GM12874 (cell line): Measurements from ENCODE around the gene ZFYVE9.

Source experiments
- TF ChIP-seq, protein P1 (sequence below): IDR thresholded peaks from 2 replicates; pipeline ENCODE4 v1.5.1; 2011; ENCODE audit warnings: low read depth, mild to moderate bottlenecking, control low read depth, low read length, moderate library complexity; ENCODE audit not compliant: insufficient read depth

The ZFYVE9 gene

DNA sequence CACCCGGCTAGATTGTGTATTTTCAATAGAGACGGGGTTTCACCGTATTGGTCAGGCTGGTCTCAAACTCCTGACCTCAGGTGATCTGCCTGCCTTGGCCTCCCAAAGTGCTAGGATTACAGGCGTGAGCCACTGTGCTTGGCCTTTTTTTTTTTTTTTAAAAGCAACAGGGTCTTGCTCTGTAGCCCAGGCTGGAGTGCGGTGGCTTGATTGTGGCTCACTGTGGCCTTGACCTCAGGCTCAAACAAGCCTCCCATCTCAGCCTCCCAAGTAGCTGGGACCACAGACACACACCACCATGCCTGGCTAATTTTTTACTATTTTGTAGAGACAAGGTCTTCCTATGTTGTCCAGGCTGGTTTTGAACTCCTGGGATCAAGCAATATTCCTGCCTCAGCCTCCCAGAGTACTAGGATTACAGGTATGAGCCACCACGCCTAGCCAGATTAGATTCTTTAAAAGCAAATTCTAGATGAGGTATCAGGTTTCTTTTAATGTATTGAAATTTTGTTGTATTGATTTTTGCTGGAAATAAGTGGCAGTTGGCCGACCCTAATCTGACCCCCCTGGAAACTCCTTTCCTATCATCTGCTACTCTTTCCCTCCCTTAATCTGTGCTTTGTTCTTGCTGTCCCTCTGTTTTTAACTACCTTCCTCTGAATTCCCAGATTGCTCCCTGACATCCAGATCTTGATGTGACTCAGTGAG, 26.6 kb downstream of the ZFYVE9 start:
- TF ChIP-seq, protein P1, sequence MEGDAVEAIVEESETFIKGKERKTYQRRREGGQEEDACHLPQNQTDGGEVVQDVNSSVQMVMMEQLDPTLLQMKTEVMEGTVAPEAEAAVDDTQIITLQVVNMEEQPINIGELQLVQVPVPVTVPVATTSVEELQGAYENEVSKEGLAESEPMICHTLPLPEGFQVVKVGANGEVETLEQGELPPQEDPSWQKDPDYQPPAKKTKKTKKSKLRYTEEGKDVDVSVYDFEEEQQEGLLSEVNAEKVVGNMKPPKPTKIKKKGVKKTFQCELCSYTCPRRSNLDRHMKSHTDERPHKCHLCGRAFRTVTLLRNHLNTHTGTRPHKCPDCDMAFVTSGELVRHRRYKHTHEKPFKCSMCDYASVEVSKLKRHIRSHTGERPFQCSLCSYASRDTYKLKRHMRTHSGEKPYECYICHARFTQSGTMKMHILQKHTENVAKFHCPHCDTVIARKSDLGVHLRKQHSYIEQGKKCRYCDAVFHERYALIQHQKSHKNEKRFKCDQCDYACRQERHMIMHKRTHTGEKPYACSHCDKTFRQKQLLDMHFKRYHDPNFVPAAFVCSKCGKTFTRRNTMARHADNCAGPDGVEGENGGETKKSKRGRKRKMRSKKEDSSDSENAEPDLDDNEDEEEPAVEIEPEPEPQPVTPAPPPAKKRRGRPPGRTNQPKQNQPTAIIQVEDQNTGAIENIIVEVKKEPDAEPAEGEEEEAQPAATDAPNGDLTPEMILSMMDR = no peak

- TF ChIP-seq, protein P1 = no peak
These were observed 37.2 kb downstream of the ZFYVE9 start for GRCh38 chr1:52179073-52179472.

DNA sequence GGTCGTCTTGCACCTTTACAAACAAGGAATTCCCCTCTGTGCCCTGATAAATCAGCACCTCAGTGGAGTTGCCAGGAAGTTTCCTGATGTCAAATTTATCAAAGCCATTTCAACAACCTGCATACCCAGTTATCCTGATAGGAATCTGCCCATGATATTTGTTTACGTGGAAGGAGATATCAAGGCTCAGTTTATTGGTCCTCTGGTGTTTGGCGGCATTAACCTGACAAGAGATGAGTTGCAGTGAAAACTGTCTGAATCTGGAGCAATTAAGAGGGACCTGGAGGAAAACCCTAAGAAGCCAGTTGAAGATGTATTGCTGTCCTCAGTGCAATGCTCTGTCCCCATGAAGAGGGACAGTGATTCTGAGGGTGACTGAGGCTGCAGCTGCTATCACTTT, 38.3 kb downstream of the ZFYVE9 start:
- TF ChIP-seq, protein P1 = no peak

GRCh38 chr1:52182874-52183400, 41.0 kb downstream of the ZFYVE9 start:
- TF ChIP-seq, protein P1 = no peak

DNA sequence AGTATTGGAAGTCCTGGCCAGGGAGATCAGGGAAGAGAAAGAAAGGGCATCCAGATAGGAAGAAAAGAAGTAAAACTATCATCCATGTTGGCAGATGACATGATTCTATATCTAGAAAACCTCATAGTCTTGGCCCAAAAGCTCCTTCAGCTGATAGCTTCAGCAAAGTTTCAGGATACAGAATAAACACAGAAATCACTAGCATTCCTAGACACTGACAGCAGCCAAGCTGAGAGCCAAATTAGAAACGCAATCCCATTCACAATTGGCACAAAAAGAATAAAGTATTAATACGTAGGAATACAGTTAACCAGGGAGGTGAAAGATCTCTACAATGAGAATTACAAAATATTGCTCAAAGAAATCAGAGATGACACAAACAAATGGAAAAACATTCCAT, 44.6 kb downstream of the ZFYVE9 start:
- TF ChIP-seq, protein P1 = no peak

DNA sequence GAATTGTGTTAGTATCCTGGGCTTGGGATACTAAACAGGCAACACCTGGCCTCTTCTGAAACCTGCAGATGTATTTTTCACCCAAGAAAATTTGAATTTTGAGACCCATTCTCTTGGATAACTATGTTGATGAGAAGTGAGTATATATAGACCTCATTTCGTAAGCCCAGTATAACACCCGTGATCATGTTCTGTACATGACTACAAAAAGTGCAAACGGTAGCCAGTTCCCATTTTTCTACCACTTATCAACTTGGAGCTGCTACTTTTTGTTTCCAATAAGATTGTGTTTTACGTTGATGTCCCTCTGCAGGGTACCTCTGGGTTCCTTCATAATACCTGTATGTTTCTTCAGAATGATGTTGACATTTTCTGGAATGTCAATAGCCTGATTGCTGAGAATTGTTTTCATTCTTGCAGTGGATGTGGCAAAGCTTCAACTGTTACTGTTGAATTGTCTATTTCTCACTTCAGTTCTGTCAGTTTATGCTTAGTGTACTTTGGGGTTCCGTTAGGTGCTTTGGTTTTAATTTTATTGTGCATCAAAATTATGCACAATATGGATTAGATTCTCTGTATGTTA, 48.1 kb downstream of the ZFYVE9 start:
- TF ChIP-seq, protein P1 = no peak

DNA sequence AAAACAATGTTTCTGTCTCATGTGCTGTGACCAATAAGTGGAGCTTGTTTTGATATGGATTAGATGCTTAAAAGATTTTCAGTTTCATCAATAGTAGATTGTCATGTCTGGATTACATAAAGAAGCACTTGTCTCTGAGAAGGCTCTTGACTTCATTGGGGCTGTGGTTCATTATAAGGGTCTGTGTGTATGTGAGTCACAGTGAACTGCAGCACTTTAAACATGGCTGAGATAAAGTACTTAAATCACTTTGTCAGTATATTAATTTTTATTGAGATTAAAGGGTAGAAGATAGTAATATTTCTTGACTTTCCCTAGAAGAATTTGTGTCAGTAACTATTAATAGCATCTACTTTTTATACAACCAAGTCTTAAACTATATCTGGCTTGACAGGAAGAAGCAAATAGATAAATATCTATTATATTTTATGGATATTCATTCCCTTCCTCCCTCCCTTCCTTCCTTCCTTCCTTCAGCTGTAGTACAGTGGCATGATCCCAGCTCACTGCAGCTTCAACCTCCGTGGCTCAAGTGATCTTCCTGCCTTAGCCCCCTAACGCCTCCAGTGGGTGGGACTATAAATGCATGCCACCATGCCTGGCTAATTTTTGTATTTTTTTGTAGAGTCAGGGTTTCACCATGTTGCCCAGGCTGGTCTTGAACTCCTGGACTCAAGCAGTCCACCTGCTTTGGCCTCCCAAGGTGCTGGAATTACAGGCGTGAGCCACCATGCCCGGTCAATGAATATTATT, 48.8 kb downstream of the ZFYVE9 start:
- TF ChIP-seq, protein P1 = no peak
